ENCODE data around the gene PAK4. TPM values are rescaled to one million over a fixed set of nuclear protein-coding genes. Genes with fewer than 3 reads are reported as not detected.

PAK4 gene
- polyA plus RNA-seq (2011; rRNA removed) (10.4 and 12.4 TPM in 2 replicates), polyA minus RNA-seq (2011; rRNA and poly(A)+ RNA removed) (17.5 and 21.6 TPM in 2 replicates)

GRCh38 chr19:39125554-39126311 is at the start of gene PAK4:
Gene PAK4 (plus strand): TSS chr19:39125786. CDS start chr19:39169554, 43,768 bp downstream.
- DNase-seq (ENCODE audit: low read depth, low spot score): peak; percentile 91
- Histone ChIP-seq H3K4me3 (ENCODE audit: low read depth, low read length) (peak within 1 kb of the TSS; percentile 89), H3K9me3 (ENCODE audit: control insufficient read depth, insufficient read depth, low read length) (no peaks in the 10 kb centered on the region), H3K27me3 (ENCODE audit: control insufficient read depth, insufficient read depth, low read length) (peaks cover 2% of the 10 kb centered on the region), H3K27ac (ENCODE audit: low read depth, low read length) (no peak within 1 kb of the TSS)
- TF ChIP-seq, protein P1, sequence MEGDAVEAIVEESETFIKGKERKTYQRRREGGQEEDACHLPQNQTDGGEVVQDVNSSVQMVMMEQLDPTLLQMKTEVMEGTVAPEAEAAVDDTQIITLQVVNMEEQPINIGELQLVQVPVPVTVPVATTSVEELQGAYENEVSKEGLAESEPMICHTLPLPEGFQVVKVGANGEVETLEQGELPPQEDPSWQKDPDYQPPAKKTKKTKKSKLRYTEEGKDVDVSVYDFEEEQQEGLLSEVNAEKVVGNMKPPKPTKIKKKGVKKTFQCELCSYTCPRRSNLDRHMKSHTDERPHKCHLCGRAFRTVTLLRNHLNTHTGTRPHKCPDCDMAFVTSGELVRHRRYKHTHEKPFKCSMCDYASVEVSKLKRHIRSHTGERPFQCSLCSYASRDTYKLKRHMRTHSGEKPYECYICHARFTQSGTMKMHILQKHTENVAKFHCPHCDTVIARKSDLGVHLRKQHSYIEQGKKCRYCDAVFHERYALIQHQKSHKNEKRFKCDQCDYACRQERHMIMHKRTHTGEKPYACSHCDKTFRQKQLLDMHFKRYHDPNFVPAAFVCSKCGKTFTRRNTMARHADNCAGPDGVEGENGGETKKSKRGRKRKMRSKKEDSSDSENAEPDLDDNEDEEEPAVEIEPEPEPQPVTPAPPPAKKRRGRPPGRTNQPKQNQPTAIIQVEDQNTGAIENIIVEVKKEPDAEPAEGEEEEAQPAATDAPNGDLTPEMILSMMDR (IDR thresholded peaks at IDR 0.05; ENCODE audit: low read depth, low read length): no peak
- CTCF ChIA-PET: interaction anchor here (0.6 to 0.7 kb wide), 2 partner anchors 15 to 148 kb away, joined by 4 to 6 read pairs; no protein-coding TSS in a partner anchor
- POLR2A ChIA-PET: no interaction called here

- no peak for DNase-seq (ENCODE audit: low read depth, low spot score)
- ChIA-PET POLR2A (interaction anchor here (0.6 kb wide), 1 partner anchor 1654 kb away, joined by 4 read pairs; no protein-coding TSS in a partner anchor), CTCF (interaction anchor here (2.0 to 2.1 kb wide), 2 partner anchors 25 to 147 kb away, joined by 6 to 8 read pairs; partner anchors contain the start of genes MRPS12 and SARS2)
- Histone ChIP-seq H3K27ac (ENCODE audit: low read depth, low read length) (no peak overlapping the region), H3K27me3 (ENCODE audit: control insufficient read depth, insufficient read depth, low read length) (peaks cover 2% of the 10 kb centered on the region), H3K4me3 (ENCODE audit: low read depth, low read length) (no peak overlapping the region), H3K9me3 (ENCODE audit: control insufficient read depth, insufficient read depth, low read length) (no peaks in the 10 kb centered on the region)
- TF ChIP-seq, protein P1 (IDR thresholded peaks at IDR 0.05; ENCODE audit: low read depth, low read length): no peak
Observed at GRCh38 chr19:39077323-39077722, 48.3 kb upstream of the PAK4 start.

- DNase-seq (ENCODE audit: low read depth, low spot score): peak; percentile 80
Observed at GRCh38 chr19:39078436-39079200, 47.0 kb upstream of the PAK4 start.

GRCh38 chr19:39080431-39080830 is 45.2 kb upstream of the PAK4 start:
- Histone ChIP-seq H3K9me3 (ENCODE audit: control insufficient read depth, insufficient read depth, low read length) (no peaks in the 10 kb centered on the region), H3K4me3 (ENCODE audit: low read depth, low read length) (no peak overlapping the region), H3K27me3 (ENCODE audit: control insufficient read depth, insufficient read depth, low read length) (peaks cover 26% of the 10 kb centered on the region), H3K27ac (ENCODE audit: low read depth, low read length) (no peak overlapping the region)
- TF ChIP-seq, protein P1 (IDR thresholded peaks at IDR 0.05; ENCODE audit: low read depth, low read length): no peak
- no peak for DNase-seq (ENCODE audit: low read depth, low spot score)
- ChIA-PET CTCF (interaction anchor here (1.1 kb wide), 1 partner anchor 29 kb away, joined by 18 read pairs; no protein-coding TSS in a partner anchor), POLR2A (interaction anchor here (0.6 kb wide), 1 partner anchor 137 kb away, joined by 3 read pairs; no protein-coding TSS in a partner anchor)

More at GRCh38 chr19:39078436-39079200, 47.0 kb upstream of the PAK4 start:
- POLR2A ChIA-PET: interaction anchor here (0.8 to 1.3 kb wide), 2 partner anchors 103 to 676 kb away, joined by 3 to 4 read pairs; partner anchors contain the start of genes FAM98C and FBXO17
- Histone ChIP-seq H3K9me3 (ENCODE audit: control insufficient read depth, insufficient read depth, low read length) (no peaks in the 10 kb centered on the region), H3K27ac (ENCODE audit: low read depth, low read length) (peak overlapping the region; percentile 34), H3K4me3 (ENCODE audit: low read depth, low read length) (no peak overlapping the region), H3K27me3 (ENCODE audit: control insufficient read depth, insufficient read depth, low read length) (peaks cover 10% of the 10 kb centered on the region)
- TF ChIP-seq, protein P1 (IDR thresholded peaks at IDR 0.05; ENCODE audit: low read depth, low read length): no peak
- CTCF ChIA-PET: interaction anchor here (0.6 to 2.1 kb wide), 5 partner anchors 15 to 148 kb away, joined by 3 to 8 read pairs (median 6); partner anchors contain the start of genes MRPS12 and SARS2

Measured in AG04450 (cell line).